ENCODE results near the gene EFCAB11.

The EFCAB11 gene

DNA sequence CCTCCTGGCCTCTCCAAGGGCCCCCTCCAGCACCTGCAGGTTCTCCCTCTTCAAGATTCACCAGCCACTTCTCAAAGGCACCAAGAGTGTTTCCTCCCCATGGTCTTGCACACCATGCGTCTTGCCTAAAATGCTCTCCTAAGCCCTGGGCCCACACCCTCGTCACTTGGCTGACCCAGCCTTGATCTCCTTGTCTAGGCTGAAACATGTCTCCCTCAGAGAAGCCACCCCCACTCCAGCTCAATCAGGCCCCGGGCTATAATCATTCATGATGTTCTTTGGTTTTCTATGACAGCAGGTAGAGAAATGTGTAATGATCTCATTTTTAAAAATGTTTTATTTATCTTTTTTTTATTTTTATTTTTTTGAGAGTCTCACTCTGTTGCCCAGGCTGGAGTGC lies 88.1 kb downstream of the EFCAB11 start:
- Histone ChIP-seq H3F3A (ENCODE audit: control insufficient read depth, insufficient read depth) (no peaks in the 10 kb centered on the region), H3K9me2 (replicated peaks; ENCODE audit: control insufficient read depth, low read length) (no peaks in the 10 kb centered on the region), H3K9me3 (ENCODE audit: control insufficient read depth, insufficient read depth, low read length) (no peaks in the 10 kb centered on the region), H4K20me1 (ENCODE audit: control insufficient read depth, insufficient read depth, low read depth, low read length) (no peaks in the 10 kb centered on the region), H3K27me3 (ENCODE audit: control insufficient read depth, low read length) (no peaks in the 10 kb centered on the region), H3K4me3 (ENCODE audit: low read length) (no peak overlapping the region), H3K4me1 (ENCODE audit: control insufficient read depth, low read length) (no peaks in the 10 kb centered on the region), H3K36me3 (ENCODE audit: control insufficient read depth, low read length) (no peaks in the 10 kb centered on the region), H3K79me2 (ENCODE audit: control insufficient read depth, low read length) (no peaks in the 10 kb centered on the region), H3K4me2 (ENCODE audit: low read length) (no peak overlapping the region), H3K27ac (ENCODE audit: low read depth, low read length) (no peak overlapping the region)
- no peak for TF ChIP-seq EZH2phosphoT487 (IDR thresholded peaks at IDR 0.05; ENCODE audit: borderline replicate concordance, low read length)
- TF ChIP-seq, protein P1, sequence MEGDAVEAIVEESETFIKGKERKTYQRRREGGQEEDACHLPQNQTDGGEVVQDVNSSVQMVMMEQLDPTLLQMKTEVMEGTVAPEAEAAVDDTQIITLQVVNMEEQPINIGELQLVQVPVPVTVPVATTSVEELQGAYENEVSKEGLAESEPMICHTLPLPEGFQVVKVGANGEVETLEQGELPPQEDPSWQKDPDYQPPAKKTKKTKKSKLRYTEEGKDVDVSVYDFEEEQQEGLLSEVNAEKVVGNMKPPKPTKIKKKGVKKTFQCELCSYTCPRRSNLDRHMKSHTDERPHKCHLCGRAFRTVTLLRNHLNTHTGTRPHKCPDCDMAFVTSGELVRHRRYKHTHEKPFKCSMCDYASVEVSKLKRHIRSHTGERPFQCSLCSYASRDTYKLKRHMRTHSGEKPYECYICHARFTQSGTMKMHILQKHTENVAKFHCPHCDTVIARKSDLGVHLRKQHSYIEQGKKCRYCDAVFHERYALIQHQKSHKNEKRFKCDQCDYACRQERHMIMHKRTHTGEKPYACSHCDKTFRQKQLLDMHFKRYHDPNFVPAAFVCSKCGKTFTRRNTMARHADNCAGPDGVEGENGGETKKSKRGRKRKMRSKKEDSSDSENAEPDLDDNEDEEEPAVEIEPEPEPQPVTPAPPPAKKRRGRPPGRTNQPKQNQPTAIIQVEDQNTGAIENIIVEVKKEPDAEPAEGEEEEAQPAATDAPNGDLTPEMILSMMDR (IDR thresholded peaks at IDR 0.05; ENCODE audit: low read depth, low read length, poor library complexity, severe bottlenecking) = no peak

DNA sequence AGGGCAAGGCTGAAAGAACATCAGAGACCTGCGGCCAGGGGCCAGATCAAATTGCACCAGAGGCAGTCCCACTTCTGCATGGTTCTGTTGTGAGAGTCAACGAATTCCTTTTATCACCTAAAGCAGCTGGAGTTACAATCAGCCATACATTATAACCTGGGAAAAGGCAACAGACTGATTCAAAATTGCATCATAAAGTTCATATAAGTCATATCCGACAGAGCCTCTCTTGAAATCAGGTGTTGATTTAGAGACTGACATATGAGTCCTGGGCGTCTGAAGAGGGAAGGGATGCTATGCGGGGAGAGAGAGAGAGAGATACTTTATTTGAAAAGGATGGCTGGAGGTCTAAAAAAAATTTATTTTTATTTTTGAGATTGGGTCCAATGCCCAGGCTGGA lies 89.4 kb downstream of the EFCAB11 start:
- H3K36me3 ChIP-seq (ENCODE audit: control insufficient read depth, low read length) = no peaks in the 10 kb centered on the region
- H3K79me2 ChIP-seq (ENCODE audit: control insufficient read depth, low read length) = no peaks in the 10 kb centered on the region
- H4K20me1 ChIP-seq (ENCODE audit: control insufficient read depth, insufficient read depth, low read depth, low read length) = no peaks in the 10 kb centered on the region
- no peak overlapping the region for H3K4me2 ChIP-seq (ENCODE audit: low read length)
- no peaks in the 10 kb centered on the region for H3K9me3 ChIP-seq (ENCODE audit: control insufficient read depth, insufficient read depth, low read length)
- no peaks in the 10 kb centered on the region for H3F3A ChIP-seq (ENCODE audit: control insufficient read depth, insufficient read depth)
- no peak overlapping the region for H3K4me3 ChIP-seq (ENCODE audit: low read length)
- no peaks in the 10 kb centered on the region for H3K9me2 ChIP-seq (replicated peaks; ENCODE audit: control insufficient read depth, low read length)
- H3K4me1 ChIP-seq (ENCODE audit: control insufficient read depth, low read length) = no peaks in the 10 kb centered on the region
- no peak overlapping the region for H3K27ac ChIP-seq (ENCODE audit: low read depth, low read length)
- TF ChIP-seq, protein P1 (IDR thresholded peaks at IDR 0.05; ENCODE audit: low read depth, low read length, poor library complexity, severe bottlenecking) = no peak
- TF ChIP-seq EZH2phosphoT487 (IDR thresholded peaks at IDR 0.05; ENCODE audit: borderline replicate concordance, low read length) = no peak
- no peaks in the 10 kb centered on the region for H3K27me3 ChIP-seq (ENCODE audit: control insufficient read depth, low read length)

DNA sequence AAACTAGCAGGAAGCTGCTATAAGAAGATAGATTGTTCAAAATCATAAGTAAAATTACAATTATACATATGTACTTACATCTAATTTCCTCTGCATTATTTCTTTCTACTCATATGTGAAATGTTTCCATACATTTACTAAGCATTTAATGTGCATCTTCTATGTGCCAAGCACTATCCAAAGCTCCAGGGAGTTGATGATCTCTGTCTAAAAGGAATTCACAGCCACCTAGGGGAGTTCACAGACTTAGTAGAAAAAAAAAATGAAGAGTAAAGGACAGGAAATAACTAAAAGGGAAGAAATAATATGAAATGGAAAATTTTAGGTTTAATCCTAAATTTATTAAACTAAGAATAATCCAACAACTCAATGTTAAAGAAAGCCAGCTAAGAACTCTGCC lies 91.7 kb downstream of the EFCAB11 start:
- no peak overlapping the region for H3K4me2 ChIP-seq (ENCODE audit: low read length)
- no peaks in the 10 kb centered on the region for H3F3A ChIP-seq (ENCODE audit: control insufficient read depth, insufficient read depth)
- no peaks in the 10 kb centered on the region for H3K9me3 ChIP-seq (ENCODE audit: control insufficient read depth, insufficient read depth, low read length)
- no peaks in the 10 kb centered on the region for H3K27me3 ChIP-seq (ENCODE audit: control insufficient read depth, low read length)
- H3K9me2 ChIP-seq (replicated peaks; ENCODE audit: control insufficient read depth, low read length) = no peaks in the 10 kb centered on the region; the same call in 1 of the 2 replicates
- no peaks in the 10 kb centered on the region for H4K20me1 ChIP-seq (ENCODE audit: control insufficient read depth, insufficient read depth, low read depth, low read length)
- H3K79me2 ChIP-seq (ENCODE audit: control insufficient read depth, low read length) = no peaks in the 10 kb centered on the region
- TF ChIP-seq, protein P1 (IDR thresholded peaks at IDR 0.05; ENCODE audit: low read depth, low read length, poor library complexity, severe bottlenecking) = no peak
- no peak for TF ChIP-seq EZH2phosphoT487 (IDR thresholded peaks at IDR 0.05; ENCODE audit: borderline replicate concordance, low read length)
- H3K36me3 ChIP-seq (ENCODE audit: control insufficient read depth, low read length) = no peaks in the 10 kb centered on the region
- no peak overlapping the region for H3K27ac ChIP-seq (ENCODE audit: low read depth, low read length)
- H3K4me3 ChIP-seq (ENCODE audit: low read length) = no peak overlapping the region
- no peaks in the 10 kb centered on the region for H3K4me1 ChIP-seq (ENCODE audit: control insufficient read depth, low read length)

DNA sequence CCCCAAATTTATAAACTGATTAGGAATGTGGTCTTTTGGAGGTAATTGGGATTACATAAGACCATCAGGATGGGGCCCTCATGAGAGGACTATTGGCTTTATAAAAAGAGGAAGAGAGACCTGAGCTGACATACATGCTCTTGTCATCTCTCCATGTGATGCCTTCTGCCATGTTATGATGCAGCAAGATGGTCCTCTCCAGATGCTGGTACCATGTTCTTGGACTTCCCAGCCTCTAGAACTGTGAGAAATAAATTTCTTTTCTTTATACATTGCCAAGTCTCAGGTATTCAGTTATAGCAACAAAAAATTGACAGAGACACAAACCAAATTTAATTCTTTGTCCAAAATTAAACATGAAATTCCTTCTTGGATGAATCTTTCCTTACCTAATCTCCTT lies 92.9 kb downstream of the EFCAB11 start:
- Histone ChIP-seq H3K27me3 (ENCODE audit: control insufficient read depth, low read length) (no peaks in the 10 kb centered on the region), H3K36me3 (ENCODE audit: control insufficient read depth, low read length) (no peaks in the 10 kb centered on the region), H4K20me1 (ENCODE audit: control insufficient read depth, insufficient read depth, low read depth, low read length) (no peaks in the 10 kb centered on the region), H3K4me1 (ENCODE audit: control insufficient read depth, low read length) (no peaks in the 10 kb centered on the region), H3K79me2 (ENCODE audit: control insufficient read depth, low read length) (no peaks in the 10 kb centered on the region), H3K4me2 (ENCODE audit: low read length) (no peak overlapping the region), H3K9me2 (replicated peaks; ENCODE audit: control insufficient read depth, low read length) (no peaks in the 10 kb centered on the region; the same call in 1 of the 2 replicates), H3K9me3 (ENCODE audit: control insufficient read depth, insufficient read depth, low read length) (no peaks in the 10 kb centered on the region), H3F3A (ENCODE audit: control insufficient read depth, insufficient read depth) (no peaks in the 10 kb centered on the region), H3K27ac (ENCODE audit: low read depth, low read length) (no peak overlapping the region), H3K4me3 (ENCODE audit: low read length) (no peak overlapping the region)
- TF ChIP-seq EZH2phosphoT487 (IDR thresholded peaks at IDR 0.05; ENCODE audit: borderline replicate concordance, low read length) = no peak
- TF ChIP-seq, protein P1 (IDR thresholded peaks at IDR 0.05; ENCODE audit: low read depth, low read length, poor library complexity, severe bottlenecking) = no peak
